PC-3 (cell line): ENCODE measurements around the gene UMODL1. TPM values are rescaled to one million over a fixed set of nuclear protein-coding genes. Genes with fewer than 3 reads are reported as not detected.

ENCODE experiments used
- ATAC-seq: fragments of 200-7000 bp; cut with Tn5 transposase; 2 replicates; pipeline ENCODE4 v1.9.1; 2020; ENCODE audit warnings: mild to moderate bottlenecking, moderate library complexity
- BruUV-seq: library from RNA; stranded (reverse); fragments of 400-500 nt; replicated peaks from 2 replicates; lab custom pipeline; 2021; lab: Mats Ljungman, UMichigan
- CTCF ChIA-PET: fragments of 300-600 bp; sonication (Branson Sonifier 250); formaldehyde crosslinking; loops from one replicate; lab custom pipeline; 2022; ENCODE audit warnings: antibody characterized with exemption; lab: Charles Lee
- POLR2A ChIA-PET: fragments of 300-600 bp; sonication (Branson Sonifier 250); formaldehyde crosslinking; loops from one replicate; lab custom pipeline; 2022; ENCODE audit warnings: antibody characterized with exemption; ENCODE audit not compliant: unreplicated experiment; lab: Charles Lee
- DNase-seq: peaks from one replicate; pipeline ENCODE4 v3.0.0-alpha.2; 2015
- H2AFZ ChIP-seq: fragments of 300-600 bp; sonication (generic); 2 replicates; pipeline ENCODE4 v1.6.0; 2016; ENCODE audit warnings: antibody characterized with exemption, low read length
- H3F3A ChIP-seq: fragments of 300-600 bp; sonication (generic); one replicate; pipeline ENCODE4 v1.6.0; 2017; ENCODE audit warnings: antibody characterized with exemption, low read length, control low read depth, mild to moderate bottlenecking; ENCODE audit not compliant: unreplicated experiment
- H3K27ac ChIP-seq: fragments of 300-600 bp; sonication (generic); 2 replicates; pipeline ENCODE4 v1.5.1; 2016; ENCODE audit warnings: mild to moderate bottlenecking, low read length
- H3K27me3 ChIP-seq: fragments of 300-600 bp; sonication (generic); 2 replicates; pipeline ENCODE4 v1.6.1; 2016; ENCODE audit warnings: low read length, mixed read lengths
- H3K36me3 ChIP-seq: fragments of 300-600 bp; sonication (generic); 2 replicates; pipeline ENCODE4 v1.6.1; 2016; ENCODE audit warnings: low read depth, mixed run types, low read length, mixed read lengths
- H3K4me1 ChIP-seq: fragments of 300-600 bp; sonication (generic); 2 replicates; pipeline ENCODE4 v1.5.1; 2016; ENCODE audit warnings: low read length; ENCODE audit not compliant: insufficient read depth
- H3K4me2 ChIP-seq: fragments of 300-600 bp; sonication (generic); 2 replicates; pipeline ENCODE4 v1.6.0; 2016; ENCODE audit warnings: low read length
- H3K4me3 ChIP-seq: fragments of 300-600 bp; sonication (generic); 2 replicates; pipeline ENCODE4 v1.5.1; 2016; ENCODE audit warnings: mild to moderate bottlenecking, low read length, mixed read lengths
- H3K79me2 ChIP-seq: fragments of 300-600 bp; sonication (generic); 2 replicates; pipeline ENCODE4 v1.6.1; 2017; ENCODE audit warnings: low read length, mixed read lengths
- H3K9ac ChIP-seq: fragments of 300-600 bp; sonication (generic); 2 replicates; pipeline ENCODE4 v1.6.0; 2016; ENCODE audit warnings: mild to moderate bottlenecking, low read length
- H3K9me2 ChIP-seq: fragments of 300-600 bp; sonication (generic); replicated peaks from 2 replicates; pipeline ENCODE4 v1.6.1; 2016; ENCODE audit warnings: mixed run types, low read length, mixed read lengths
- H3K9me3 ChIP-seq: fragments of 300-600 bp; sonication (generic); 2 replicates; pipeline ENCODE4 v1.6.1; 2016; ENCODE audit warnings: low read length, mixed read lengths
- H4K20me1 ChIP-seq: fragments of 300-600 bp; sonication (generic); 2 replicates; pipeline ENCODE4 v1.6.1; 2016; ENCODE audit warnings: low read length, mixed read lengths
- CTCF ChIP-seq: fragments of 300-600 bp; sonication (generic); conservative IDR thresholded peaks from 2 replicates; pipeline ENCODE4 v1.5.1; 2017; ENCODE audit warnings: antibody characterized with exemption, low read depth, mild to moderate bottlenecking, low read length
- EZH2 ChIP-seq: fragments of 300-600 bp; sonication (generic); IDR thresholded peaks from one replicate; pipeline ENCODE4 v1.6.1; 2017; ENCODE audit warnings: antibody characterized with exemption, mild to moderate bottlenecking, low read length; ENCODE audit not compliant: unreplicated experiment
- EZH2phosphoT487 ChIP-seq: fragments of 300-600 bp; sonication (generic); IDR thresholded peaks from 2 replicates; pipeline ENCODE4 v1.6.1; 2018; ENCODE audit warnings: mild to moderate bottlenecking, antibody characterized with exemption, low read length, borderline replicate concordance
- intact Hi-C: fragments of 100-400 bp; cut with micrococcal nuclease; formaldehyde crosslinking; loops from 2 replicates; pipeline ENCODE4 v1.9.0; 2023
- total RNA-seq: library from RNA; depleted of rRNA; stranded (reverse); fragments of >200 nt; gene quantifications from 2 replicates; pipeline ENCODE4 v1.2.3, GENCODE V29; 2014

Gene UMODL1
- total RNA-seq, 1 experiment from 2014 or later = not detected

- BruUV-seq = no TSS peak
- Histone ChIP-seq H3K9me2 (no peaks in the 10 kb centered on the region), H3K27ac (no peak overlapping the region), H2AFZ (no peak overlapping the region), H3F3A (no peaks in the 10 kb centered on the region), H3K4me2 (no peak overlapping the region), H3K36me3 (no peaks in the 10 kb centered on the region), H3K9ac (no peak overlapping the region), H3K79me2 (no peaks in the 10 kb centered on the region), H3K4me1 (no peaks in the 10 kb centered on the region), H3K9me3 (no peaks in the 10 kb centered on the region), H4K20me1 (no peaks in the 10 kb centered on the region), H3K27me3 (no peaks in the 10 kb centered on the region), H3K4me3 (no peak overlapping the region)
- ATAC-seq = no peak
- CTCF ChIA-PET = interaction anchor here (1.6 to 1.8 kb wide), 3 partner anchors 112 to 235 kb away, joined by 5 to 13 read pairs (median 5); no protein-coding TSS in a partner anchor
- no peak for DNase-seq
- intact Hi-C loops = loop anchor here (5.0 kb wide), 2 partner anchors 161 to 236 kb away; no protein-coding TSS in a partner anchor
- POLR2A ChIA-PET = no interaction called here
- TF ChIP-seq CTCF = no peak
- no peak for TF ChIP-seq EZH2
- TF ChIP-seq EZH2phosphoT487 = no peak
Measured at GRCh38 chr21:42146273-42146805, 75.2 kb downstream of the UMODL1 start.

GRCh38 chr21:42146821-42147220, 75.7 kb downstream of the UMODL1 start:
- no peak for DNase-seq
- H4K20me1 ChIP-seq = no peaks in the 10 kb centered on the region
- ChIA-PET CTCF (no interaction called here), POLR2A (interaction anchor here (0.5 kb wide), 1 partner anchor 73 kb away, joined by 5 read pairs; no protein-coding TSS in a partner anchor)
- H3K79me2 ChIP-seq = no peaks in the 10 kb centered on the region
- intact Hi-C loops = loop anchor here (5.0 kb wide), 2 partner anchors 160 to 235 kb away; no protein-coding TSS in a partner anchor
- no peaks in the 10 kb centered on the region for H3K27me3 ChIP-seq
- H3K27ac ChIP-seq = no peak overlapping the region
- no peaks in the 10 kb centered on the region for H3K4me1 ChIP-seq
- TF ChIP-seq CTCF = no peak
- TF ChIP-seq EZH2phosphoT487 = no peak
- TF ChIP-seq EZH2 = no peak
- H3K4me3 ChIP-seq = no peak overlapping the region
- ATAC-seq = no peak
- no peak overlapping the region for H2AFZ ChIP-seq
- H3K4me2 ChIP-seq = no peak overlapping the region
- BruUV-seq = no TSS peak
- H3K9me2 ChIP-seq = no peaks in the 10 kb centered on the region
- no peak overlapping the region for H3K9ac ChIP-seq
- H3K36me3 ChIP-seq = no peaks in the 10 kb centered on the region
- H3K9me3 ChIP-seq = no peaks in the 10 kb centered on the region
- no peaks in the 10 kb centered on the region for H3F3A ChIP-seq

- H3K4me2 ChIP-seq = no peak overlapping the region
- no peaks in the 10 kb centered on the region for H3K79me2 ChIP-seq
- no peaks in the 10 kb centered on the region for H3K36me3 ChIP-seq
- H3K27ac ChIP-seq = no peak overlapping the region
- no peak for TF ChIP-seq EZH2phosphoT487
- no peak for TF ChIP-seq EZH2
- no peak for TF ChIP-seq CTCF
- no peak overlapping the region for H3K9ac ChIP-seq
- intact Hi-C loops = loop anchor here (5.0 kb wide), 2 partner anchors 160 to 235 kb away; no protein-coding TSS in a partner anchor
- ATAC-seq (no peak), DNase-seq (no peak)
- no peak overlapping the region for H3K4me3 ChIP-seq
- H3F3A ChIP-seq = no peaks in the 10 kb centered on the region
- H3K4me1 ChIP-seq = no peaks in the 10 kb centered on the region
- H3K9me2 ChIP-seq = no peaks in the 10 kb centered on the region
- ChIA-PET POLR2A (no interaction called here), CTCF (no interaction called here)
- H2AFZ ChIP-seq = no peak overlapping the region
- H3K9me3 ChIP-seq = no peaks in the 10 kb centered on the region
- H3K27me3 ChIP-seq = no peaks in the 10 kb centered on the region
- BruUV-seq = no TSS peak
- H4K20me1 ChIP-seq = no peaks in the 10 kb centered on the region
Measured at GRCh38 chr21:42147386-42148020, 76.4 kb downstream of the UMODL1 start.
